HG03135 (cell line): ENCODE measurements around the gene HTRA3.

Experiments used
- ATAC-seq: cut with Tn5 transposase; IDR thresholded peaks from one replicate; pipeline ENCODE4 v1.9.1; 2021; ENCODE audit warnings: mild to moderate bottlenecking, moderate library complexity; ENCODE audit not compliant: unreplicated experiment

The HTRA3 gene

GRCh38 chr4:8290701-8290970 is 21.1 kb downstream of the HTRA3 start:
- ATAC-seq: no peak

- no peak for ATAC-seq
Observed at GRCh38 chr4:8291036-8291682, 21.6 kb downstream of the HTRA3 start.

- ATAC-seq: no peak
Observed at GRCh38 chr4:8291701-8292477, 22.3 kb downstream of the HTRA3 start.

- ATAC-seq: no peak
Observed at GRCh38 chr4:8292478-8293107, 23.0 kb downstream of the HTRA3 start.

- no peak for ATAC-seq
Observed at GRCh38 chr4:8293131-8293975, 23.8 kb downstream of the HTRA3 start.

GRCh38 chr4:8294036-8294435 is 24.5 kb downstream of the HTRA3 start:
- no peak for ATAC-seq

- ATAC-seq: no peak
Observed at GRCh38 chr4:8294775-8295174, 25.2 kb downstream of the HTRA3 start.

GRCh38 chr4:8295471-8295870 is 25.9 kb downstream of the HTRA3 start:
- no peak for ATAC-seq

GRCh38 chr4:8296491-8296890 is 26.9 kb downstream of the HTRA3 start:
- no peak for ATAC-seq

GRCh38 chr4:8297141-8297601 is 27.6 kb downstream of the HTRA3 start:
- ATAC-seq: no peak

GRCh38 chr4:8297691-8298485 is 28.3 kb downstream of the HTRA3 start:
- ATAC-seq: no peak

- ATAC-seq: no peak
Observed at GRCh38 chr4:8300832-8301231, 31.3 kb downstream of the HTRA3 start.

- no peak for ATAC-seq
Observed at GRCh38 chr4:8301851-8302730, 32.5 kb downstream of the HTRA3 start.

GRCh38 chr4:8303081-8303480 is 33.5 kb downstream of the HTRA3 start:
- no peak for ATAC-seq

- ATAC-seq: no peak
Observed at GRCh38 chr4:8303485-8304281, 34.1 kb downstream of the HTRA3 start.

- ATAC-seq: no peak
Observed at GRCh38 chr4:8304827-8305695, 35.5 kb downstream of the HTRA3 start.

GRCh38 chr4:8305851-8306471 is 36.4 kb downstream of the HTRA3 start:
- no peak for ATAC-seq
